ENCODE data around the gene ADCY10. TPM values are rescaled to one million over a fixed set of nuclear protein-coding genes. Genes with fewer than 3 reads are reported as not detected.
"Not testable (repeated sequence)": the region's sequence is repeated elsewhere in the genome, so short reads cannot be mapped to it uniquely, and the experiment has no call there.

Gene ADCY10
- total RNA-seq, 1 donor from 2014 or later = not detected

DNA sequence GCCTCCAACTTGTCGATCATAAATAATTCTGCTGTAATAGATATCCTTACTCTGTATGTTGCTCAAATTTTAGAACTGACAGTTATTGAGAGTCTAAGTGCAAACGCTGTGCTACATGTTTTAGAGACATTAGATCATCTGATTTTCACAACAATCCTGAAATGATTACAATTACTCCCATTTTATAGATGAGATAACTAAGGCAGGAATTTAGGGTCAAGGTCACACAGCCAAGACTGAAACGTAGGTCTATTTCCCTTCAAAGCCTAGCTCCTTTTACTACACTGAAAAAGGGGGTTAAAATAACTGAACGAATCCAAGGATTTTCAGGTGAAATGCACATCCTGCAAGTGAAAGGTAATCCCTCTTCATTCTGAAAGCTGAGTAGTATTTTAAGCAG lies 19.9 kb upstream of the ADCY10 start:
- TF ChIP-seq, protein P1, sequence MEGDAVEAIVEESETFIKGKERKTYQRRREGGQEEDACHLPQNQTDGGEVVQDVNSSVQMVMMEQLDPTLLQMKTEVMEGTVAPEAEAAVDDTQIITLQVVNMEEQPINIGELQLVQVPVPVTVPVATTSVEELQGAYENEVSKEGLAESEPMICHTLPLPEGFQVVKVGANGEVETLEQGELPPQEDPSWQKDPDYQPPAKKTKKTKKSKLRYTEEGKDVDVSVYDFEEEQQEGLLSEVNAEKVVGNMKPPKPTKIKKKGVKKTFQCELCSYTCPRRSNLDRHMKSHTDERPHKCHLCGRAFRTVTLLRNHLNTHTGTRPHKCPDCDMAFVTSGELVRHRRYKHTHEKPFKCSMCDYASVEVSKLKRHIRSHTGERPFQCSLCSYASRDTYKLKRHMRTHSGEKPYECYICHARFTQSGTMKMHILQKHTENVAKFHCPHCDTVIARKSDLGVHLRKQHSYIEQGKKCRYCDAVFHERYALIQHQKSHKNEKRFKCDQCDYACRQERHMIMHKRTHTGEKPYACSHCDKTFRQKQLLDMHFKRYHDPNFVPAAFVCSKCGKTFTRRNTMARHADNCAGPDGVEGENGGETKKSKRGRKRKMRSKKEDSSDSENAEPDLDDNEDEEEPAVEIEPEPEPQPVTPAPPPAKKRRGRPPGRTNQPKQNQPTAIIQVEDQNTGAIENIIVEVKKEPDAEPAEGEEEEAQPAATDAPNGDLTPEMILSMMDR (conservative IDR thresholded peaks at IDR 0.05) = no peak
- Mint-ChIP-seq H3K4me1 (peaks cover 31% of the 10 kb centered on the region), H3K4me3 (peak overlapping the region; percentile 97), H3K9me3 (no peaks in the 10 kb centered on the region), H3K27ac (ENCODE audit: unreplicated experiment) (no peak overlapping the region), H3K27me3 (ENCODE audit: low read depth) (no peaks in the 10 kb centered on the region), H3K36me3 (ENCODE audit: low read depth) (no peaks in the 10 kb centered on the region)
- no peak for DNase-seq (ENCODE audit: low read depth, low spot score)

GRCh38 chr1:167929725-167930124 lies 15.8 kb upstream of the ADCY10 start:
- H3K36me3 Mint-ChIP-seq (ENCODE audit: low read depth) = no peaks in the 10 kb centered on the region
- no peak for DNase-seq (ENCODE audit: low read depth, low spot score)
- H3K27ac Mint-ChIP-seq (ENCODE audit: unreplicated experiment) = no peak overlapping the region
- TF ChIP-seq, protein P1 (conservative IDR thresholded peaks at IDR 0.05) = no peak
- H3K4me3 Mint-ChIP-seq = no peak overlapping the region
- no peaks in the 10 kb centered on the region for H3K9me3 Mint-ChIP-seq
- H3K4me1 Mint-ChIP-seq = peaks cover 21% of the 10 kb centered on the region
- H3K27me3 Mint-ChIP-seq (ENCODE audit: low read depth) = no peaks in the 10 kb centered on the region

DNA sequence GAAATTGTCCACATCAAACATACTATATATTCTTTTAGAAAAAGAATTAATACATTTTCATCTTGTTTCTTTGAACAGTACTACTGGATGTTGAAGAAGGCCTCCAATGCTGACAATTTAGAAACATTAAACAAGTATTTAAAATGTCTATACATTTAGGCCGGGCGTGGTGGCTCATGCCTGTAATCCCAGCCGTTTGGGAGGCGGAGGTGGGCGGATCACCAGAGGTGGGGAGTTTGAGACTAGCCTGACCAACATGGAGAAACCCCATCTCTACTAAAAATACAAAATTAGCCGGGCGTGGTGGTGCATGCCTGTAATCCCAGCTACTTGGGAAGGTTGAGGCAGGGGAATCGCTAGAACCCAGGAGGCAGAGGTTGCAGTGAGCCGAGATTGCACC lies 15.0 kb upstream of the ADCY10 start:
- not testable (repeated sequence) for DNase-seq (ENCODE audit: low read depth, low spot score); H3K27ac Mint-ChIP-seq (ENCODE audit: unreplicated experiment); H3K27me3 Mint-ChIP-seq (ENCODE audit: low read depth); H3K9me3 Mint-ChIP-seq; H3K4me3 Mint-ChIP-seq; H3K36me3 Mint-ChIP-seq (ENCODE audit: low read depth)
- peaks cover 14% of the 10 kb centered on the region for H3K4me1 Mint-ChIP-seq

GRCh38 chr1:167928457-167928852 lies 14.5 kb upstream of the ADCY10 start:
- TF ChIP-seq, protein P1 (conservative IDR thresholded peaks at IDR 0.05) = no peak
- Mint-ChIP-seq H3K27ac (ENCODE audit: unreplicated experiment) (no peak overlapping the region), H3K9me3 (no peaks in the 10 kb centered on the region), H3K4me1 (peaks cover 10% of the 10 kb centered on the region), H3K4me3 (no peak overlapping the region), H3K27me3 (ENCODE audit: low read depth) (no peaks in the 10 kb centered on the region), H3K36me3 (ENCODE audit: low read depth) (no peaks in the 10 kb centered on the region)
- no peak for DNase-seq (ENCODE audit: low read depth, low spot score)

- Mint-ChIP-seq H3K9me3 (no peaks in the 10 kb centered on the region), H3K4me3 (no peak overlapping the region), H3K27me3 (ENCODE audit: low read depth) (no peaks in the 10 kb centered on the region), H3K36me3 (ENCODE audit: low read depth) (no peaks in the 10 kb centered on the region), H3K27ac (ENCODE audit: unreplicated experiment) (no peak overlapping the region), H3K4me1 (peaks cover 10% of the 10 kb centered on the region)
- TF ChIP-seq, protein P1 (conservative IDR thresholded peaks at IDR 0.05) = no peak
- DNase-seq (ENCODE audit: low read depth, low spot score) = no peak
Measured at GRCh38 chr1:167927046-167927754, 13.3 kb upstream of the ADCY10 start.

DNA sequence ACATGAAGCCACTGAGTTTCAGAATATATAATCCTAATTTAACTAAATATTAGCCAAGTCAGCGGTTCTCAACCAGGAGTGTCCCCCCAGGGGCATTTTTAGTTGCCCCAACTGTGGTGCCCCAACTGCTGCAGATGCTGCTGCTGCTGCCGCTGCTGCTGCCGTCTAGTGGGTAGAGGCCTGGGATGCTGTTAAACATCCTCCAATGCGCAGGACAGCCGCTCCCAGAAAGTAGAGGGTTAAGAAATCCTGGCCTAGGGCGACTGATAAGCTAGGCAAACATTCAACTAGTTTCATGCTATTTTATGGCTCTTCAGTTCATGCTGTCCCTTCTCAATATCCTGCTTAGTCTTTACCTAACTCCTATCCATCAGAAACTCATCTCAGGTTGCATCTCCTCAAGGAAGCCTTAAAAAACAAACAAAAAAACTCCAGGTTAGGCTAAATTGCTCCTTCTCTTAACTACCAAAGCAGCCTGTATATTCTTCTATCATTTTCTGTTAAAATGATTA lies 12.6 kb upstream of the ADCY10 start:
- TF ChIP-seq, protein P1 (conservative IDR thresholded peaks at IDR 0.05) = no peak
- Mint-ChIP-seq H3K27ac (ENCODE audit: unreplicated experiment) (no peak overlapping the region), H3K9me3 (no peaks in the 10 kb centered on the region), H3K4me3 (no peak overlapping the region), H3K27me3 (ENCODE audit: low read depth) (no peaks in the 10 kb centered on the region), H3K4me1 (peaks cover 10% of the 10 kb centered on the region), H3K36me3 (ENCODE audit: low read depth) (no peaks in the 10 kb centered on the region)
- no peak for DNase-seq (ENCODE audit: low read depth, low spot score)

Data from neural crest cell (in vitro differentiated cells).